ENCODE data around the gene TEX2.

Gene TEX2

GRCh38 chr17:64164596-64165285 lies 98.3 kb downstream of the TEX2 start:
- no peak for DNase-seq (ENCODE audit: extremely low read depth in 1 of 2, low read depth in 1 of 2)

DNA sequence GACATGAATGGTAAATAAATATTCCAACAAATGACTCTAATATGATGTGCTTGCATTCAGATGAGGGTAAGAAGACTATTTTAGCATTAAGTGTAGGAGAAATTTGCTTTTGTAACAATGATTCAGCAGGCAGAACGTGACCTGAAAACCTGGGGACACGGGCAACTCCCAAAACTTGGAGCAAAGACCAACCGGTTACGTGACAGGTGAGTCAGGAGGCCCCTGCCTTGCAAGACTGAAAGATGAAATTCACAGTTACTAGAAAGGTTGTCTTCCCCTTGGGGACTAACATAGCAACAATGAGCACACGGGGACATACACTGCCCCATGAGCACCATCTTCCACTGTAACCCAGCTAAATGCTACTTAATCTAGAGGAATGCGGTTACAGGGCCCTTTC lies 99.6 kb downstream of the TEX2 start:
- DNase-seq (ENCODE audit: extremely low read depth in 1 of 2, low read depth in 1 of 2), result no peak

- no peak for DNase-seq (ENCODE audit: extremely low read depth in 1 of 2, low read depth in 1 of 2)
Measured at GRCh38 chr17:64162554-64162953, 100.5 kb downstream of the TEX2 start.

GRCh38 chr17:64161380-64162176 lies 101.5 kb downstream of the TEX2 start:
- no peak for DNase-seq (ENCODE audit: extremely low read depth in 1 of 2, low read depth in 1 of 2)

- no peak for DNase-seq (ENCODE audit: extremely low read depth in 1 of 2, low read depth in 1 of 2)
Measured at GRCh38 chr17:64160378-64160777, 102.7 kb downstream of the TEX2 start.

DNA sequence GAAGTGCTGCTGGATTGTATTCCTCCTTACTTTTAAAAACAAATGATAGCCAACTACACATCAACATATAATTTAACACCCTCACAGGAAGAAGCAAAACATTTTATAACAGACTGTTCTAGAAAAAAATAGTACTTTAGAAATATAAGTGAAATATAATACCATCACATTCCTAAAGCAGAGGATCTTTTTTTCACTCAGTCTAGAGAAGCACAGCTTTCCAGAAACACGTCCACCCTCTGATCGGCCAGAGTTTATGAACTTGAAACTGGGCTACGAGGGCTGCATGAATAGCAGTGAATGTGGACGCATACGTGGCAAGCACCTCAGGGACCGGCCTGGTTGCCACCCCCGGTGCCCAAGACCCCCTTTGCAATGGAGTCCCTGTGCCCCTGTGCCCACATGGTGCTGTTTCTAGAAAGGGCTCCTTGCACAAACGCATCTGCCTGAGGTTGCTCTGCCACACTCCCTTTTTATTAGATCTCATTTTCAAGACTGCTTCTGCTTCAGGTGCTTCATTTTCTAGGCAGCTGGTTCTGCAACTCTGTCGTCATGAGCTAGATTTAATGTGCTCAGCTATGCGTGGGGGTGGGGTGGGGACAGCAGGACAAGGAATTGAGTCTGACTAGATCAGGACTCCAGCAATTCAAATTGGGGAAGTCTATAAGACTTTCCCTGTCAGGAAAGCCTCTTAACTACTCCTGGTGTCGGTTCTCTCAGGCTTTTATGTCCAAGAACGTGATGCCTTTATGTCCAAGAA lies 104.0 kb downstream of the TEX2 start:
- DNase-seq (ENCODE audit: extremely low read depth in 1 of 2, low read depth in 1 of 2), result no peak

- DNase-seq (ENCODE audit: extremely low read depth in 1 of 2, low read depth in 1 of 2), result no peak
Measured at GRCh38 chr17:64158406-64158805, 104.7 kb downstream of the TEX2 start.

GRCh38 chr17:64157669-64158180 lies 105.3 kb downstream of the TEX2 start:
- no peak for DNase-seq (ENCODE audit: extremely low read depth in 1 of 2, low read depth in 1 of 2)

DNA sequence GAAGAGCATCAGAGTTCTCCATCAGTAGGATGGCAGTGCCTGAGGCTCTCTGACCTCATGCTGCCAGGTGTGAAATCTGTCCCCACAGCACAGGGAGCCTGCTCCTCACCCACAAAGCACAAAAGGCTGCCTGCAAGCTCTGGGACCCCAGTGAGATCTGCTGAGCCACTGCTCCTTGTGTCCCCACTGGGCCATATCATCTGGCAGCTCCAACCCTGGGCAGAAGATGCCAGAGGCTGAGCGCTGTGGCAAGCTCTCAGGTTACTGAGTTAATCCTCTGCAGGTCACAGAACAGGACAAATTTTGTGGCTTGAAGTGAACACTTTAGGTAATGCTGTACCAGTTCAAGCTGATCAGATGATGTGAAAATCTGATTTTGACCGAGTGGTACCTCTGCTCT lies 106.4 kb downstream of the TEX2 start:
- no peak for DNase-seq (ENCODE audit: extremely low read depth in 1 of 2, low read depth in 1 of 2)

GRCh38 chr17:64155751-64156544 lies 107.1 kb downstream of the TEX2 start:
- DNase-seq (ENCODE audit: extremely low read depth in 1 of 2, low read depth in 1 of 2), result no peak

DNA sequence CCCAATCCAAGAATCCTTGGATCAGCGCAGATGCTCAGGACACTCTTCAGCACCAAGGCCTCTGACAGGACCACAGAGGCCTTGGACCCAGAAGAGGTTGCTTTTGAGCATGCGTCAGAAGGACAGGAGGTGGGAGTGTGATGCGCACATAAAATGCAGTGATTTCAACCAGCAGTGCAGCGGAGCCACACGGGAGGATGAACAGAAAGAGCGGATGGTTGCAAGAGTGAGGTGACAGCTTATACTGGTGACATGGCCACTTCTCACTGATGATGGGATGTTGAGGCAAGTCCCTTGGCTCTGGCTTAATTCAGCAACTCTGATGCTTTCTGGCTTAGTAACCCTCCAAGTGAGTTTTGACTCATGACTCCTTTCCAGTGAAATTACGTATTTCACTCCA lies 107.9 kb downstream of the TEX2 start:
- DNase-seq (ENCODE audit: extremely low read depth in 1 of 2, low read depth in 1 of 2), result no peak

GRCh38 chr17:64154717-64155116 lies 108.3 kb downstream of the TEX2 start:
- no peak for DNase-seq (ENCODE audit: extremely low read depth in 1 of 2, low read depth in 1 of 2)

DNA sequence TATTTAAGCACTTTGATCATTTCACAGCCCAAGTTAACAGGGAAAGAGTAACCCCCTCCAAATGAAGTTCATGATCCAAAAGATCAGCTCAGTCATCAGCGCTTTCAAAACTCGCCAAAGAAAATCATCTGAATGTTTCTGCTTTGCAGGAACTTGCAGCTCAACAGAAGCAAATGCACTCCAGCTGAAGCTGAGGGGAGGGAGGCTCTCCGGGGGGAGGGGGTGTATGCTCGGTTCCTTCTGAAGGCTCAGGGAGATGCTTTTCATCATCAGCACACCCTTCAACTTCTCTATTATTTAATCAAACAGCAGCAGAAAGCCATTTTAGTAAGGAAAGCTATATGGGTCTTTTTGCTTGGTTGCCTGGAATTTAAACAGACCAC lies 108.8 kb downstream of the TEX2 start:
- DNase-seq (ENCODE audit: extremely low read depth in 1 of 2, low read depth in 1 of 2), result no peak

DNA sequence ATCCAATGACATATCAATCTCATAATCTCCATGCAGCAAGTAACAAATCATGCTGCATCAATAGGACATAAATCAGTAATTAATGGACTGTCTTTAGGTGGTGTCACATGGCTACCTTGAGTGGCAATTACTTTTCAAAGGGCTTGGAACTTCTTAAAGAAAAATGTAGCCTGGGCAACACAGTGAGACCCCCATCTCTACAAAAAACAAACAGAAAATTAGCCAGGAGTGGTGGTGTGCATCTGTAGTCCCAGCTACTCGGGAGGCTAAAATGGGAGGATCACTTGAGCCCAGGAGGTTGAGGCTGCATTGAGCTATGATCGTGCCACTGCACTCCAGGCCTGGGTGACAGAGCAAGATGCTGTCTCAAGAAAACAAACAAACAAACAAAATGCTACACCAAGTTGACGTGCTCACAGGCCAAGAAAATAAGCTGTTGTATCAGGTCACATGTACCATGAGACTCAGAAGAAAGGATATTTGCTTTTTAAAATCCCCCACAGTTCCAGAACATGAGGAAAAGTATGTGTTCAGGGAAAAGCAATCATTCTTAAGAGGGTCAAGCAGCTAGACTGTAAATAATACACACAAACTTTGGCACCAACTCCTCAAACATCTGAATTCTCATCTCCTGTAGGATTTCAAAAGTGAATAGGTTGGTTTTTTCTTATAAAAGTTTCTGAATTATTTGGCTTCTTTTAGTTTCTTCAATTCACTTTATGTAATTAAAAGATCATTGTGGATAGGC lies 109.3 kb downstream of the TEX2 start:
- no peak for DNase-seq (ENCODE audit: extremely low read depth in 1 of 2, low read depth in 1 of 2)

GRCh38 chr17:64152428-64153125 lies 110.5 kb downstream of the TEX2 start:
- DNase-seq (ENCODE audit: extremely low read depth in 1 of 2, low read depth in 1 of 2), result no peak

GRCh38 chr17:64151016-64151368 lies 112.1 kb downstream of the TEX2 start:
- no peak for DNase-seq (ENCODE audit: extremely low read depth in 1 of 2, low read depth in 1 of 2)

- no peak for DNase-seq (ENCODE audit: extremely low read depth in 1 of 2, low read depth in 1 of 2)
Measured at GRCh38 chr17:64150237-64151015, 112.6 kb downstream of the TEX2 start.

- no peak for DNase-seq (ENCODE audit: extremely low read depth in 1 of 2, low read depth in 1 of 2)
Measured at GRCh38 chr17:64149196-64149595, 113.9 kb downstream of the TEX2 start.

DNA sequence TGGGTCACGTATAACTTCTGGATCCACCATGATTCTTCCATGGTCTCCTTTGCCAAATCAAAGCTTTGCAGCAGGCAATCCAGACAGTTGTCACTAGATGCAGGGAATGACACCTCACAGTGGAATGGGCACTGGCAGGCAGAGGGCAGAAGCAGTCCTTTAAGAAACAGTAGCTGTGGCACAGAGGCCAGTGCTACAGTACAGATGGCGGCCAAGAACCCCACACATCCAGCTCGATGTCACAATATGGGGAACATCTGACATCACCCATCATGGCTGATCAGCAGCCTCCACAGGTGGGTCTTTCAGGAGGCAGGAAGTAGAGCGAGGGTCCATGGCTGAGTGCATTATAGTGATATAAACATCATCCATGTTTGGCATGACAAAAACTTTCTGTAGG lies 114.4 kb downstream of the TEX2 start:
- no peak for DNase-seq (ENCODE audit: extremely low read depth in 1 of 2, low read depth in 1 of 2)

All from stimulated activated CD8-positive, alpha-beta memory T cell treated with anti-CD3 and anti-CD28 coated beads, Interleukin-7, amount 100 ng/mL, for 48 hours (primary cell).